Esophagus muscularis mucosa (tissue), 3 donors: ENCODE data around the gene BTBD9.

Experiments used
- CTCF ChIP-seq, 3 experiments: fragments of 200-600 bp in 2 of 3; fragments of 450-650 bp in 1 of 3; sonication (generic) in 2 of 3; IDR thresholded peaks; one replicate each; pipeline ENCODE4 v1.5.1; 2017 to 2019; ENCODE audit warnings: antibody characterized with exemption in 3 of 3, mild to moderate bottlenecking in 2 of 3, moderate library complexity in 1 of 3
- POLR2A ChIP-seq: fragments of 450-650 bp; IDR thresholded peaks from one replicate; pipeline ENCODE4 v1.6.1; 2017; ENCODE audit warnings: antibody characterized with exemption, moderate library complexity, mild to moderate bottlenecking, low read depth

- TF ChIP-seq POLR2A (no peak), CTCF (IDR thresholded peaks at IDR 0.05) (no peak)
These were observed 140.8 kb downstream of the BTBD9 start for GRCh38 chr6:38498805-38499445.
